ENCODE measurements around the gene SULT1B1.

SULT1B1 gene

DNA sequence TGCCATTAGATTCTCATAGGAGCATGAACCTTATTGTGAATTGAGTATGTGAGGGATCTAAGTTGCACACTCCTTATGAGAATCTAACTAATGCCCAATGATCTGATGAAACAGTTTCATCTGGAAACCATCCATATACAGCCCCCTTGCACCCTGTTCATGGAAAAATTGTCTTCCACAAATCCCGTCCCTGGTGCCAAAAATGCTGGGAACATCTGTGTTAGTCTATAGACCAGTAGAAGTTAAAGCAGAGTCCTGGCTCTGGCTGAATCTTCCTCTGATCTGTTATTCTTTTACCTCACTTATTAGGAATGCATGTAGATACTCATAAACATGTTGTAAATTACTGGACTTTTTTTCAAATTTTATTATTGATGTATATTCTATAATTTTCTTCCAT, 29.2 kb downstream of the SULT1B1 start:
- H4K20me1 ChIP-seq (ENCODE audit: insufficient read depth, low read length), result no peaks in the 10 kb centered on the region

GRCh38 chr4:69730002-69730401, 30.4 kb downstream of the SULT1B1 start:
- no peaks in the 10 kb centered on the region for H3K9me3 ChIP-seq (replicated peaks; ENCODE audit: insufficient read depth, low read length)
- no peaks in the 10 kb centered on the region for H4K20me1 ChIP-seq (ENCODE audit: insufficient read depth, low read length)
- no peaks in the 10 kb centered on the region for H3F3A ChIP-seq (ENCODE audit: insufficient read depth, low read length)
- H3K79me2 ChIP-seq (ENCODE audit: low read length), result no peaks in the 10 kb centered on the region
- H3K4me1 ChIP-seq (ENCODE audit: low read length), result no peaks in the 10 kb centered on the region
- no peaks in the 10 kb centered on the region for H3K9me2 ChIP-seq (replicated peaks; ENCODE audit: insufficient read depth, low read length)
- H2AFZ ChIP-seq (ENCODE audit: low read length), result no peak overlapping the region
- no peak overlapping the region for H3K27ac ChIP-seq (ENCODE audit: low read length)
- H3K27me3 ChIP-seq (replicated peaks; ENCODE audit: insufficient read depth, low read length), result no peaks in the 10 kb centered on the region
- no peak for DNase-seq
- no peak overlapping the region for H3K4me3 ChIP-seq (ENCODE audit: low read length)
- TF ChIP-seq, protein P1, sequence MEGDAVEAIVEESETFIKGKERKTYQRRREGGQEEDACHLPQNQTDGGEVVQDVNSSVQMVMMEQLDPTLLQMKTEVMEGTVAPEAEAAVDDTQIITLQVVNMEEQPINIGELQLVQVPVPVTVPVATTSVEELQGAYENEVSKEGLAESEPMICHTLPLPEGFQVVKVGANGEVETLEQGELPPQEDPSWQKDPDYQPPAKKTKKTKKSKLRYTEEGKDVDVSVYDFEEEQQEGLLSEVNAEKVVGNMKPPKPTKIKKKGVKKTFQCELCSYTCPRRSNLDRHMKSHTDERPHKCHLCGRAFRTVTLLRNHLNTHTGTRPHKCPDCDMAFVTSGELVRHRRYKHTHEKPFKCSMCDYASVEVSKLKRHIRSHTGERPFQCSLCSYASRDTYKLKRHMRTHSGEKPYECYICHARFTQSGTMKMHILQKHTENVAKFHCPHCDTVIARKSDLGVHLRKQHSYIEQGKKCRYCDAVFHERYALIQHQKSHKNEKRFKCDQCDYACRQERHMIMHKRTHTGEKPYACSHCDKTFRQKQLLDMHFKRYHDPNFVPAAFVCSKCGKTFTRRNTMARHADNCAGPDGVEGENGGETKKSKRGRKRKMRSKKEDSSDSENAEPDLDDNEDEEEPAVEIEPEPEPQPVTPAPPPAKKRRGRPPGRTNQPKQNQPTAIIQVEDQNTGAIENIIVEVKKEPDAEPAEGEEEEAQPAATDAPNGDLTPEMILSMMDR (IDR thresholded peaks at IDR 0.05; ENCODE audit: low read length), result no peak
- TF ChIP-seq EZH2 (optimal IDR thresholded peaks at IDR 0.05; ENCODE audit: low read depth, low read length) (no peak), EZH2phosphoT487 (IDR thresholded peaks at IDR 0.05; ENCODE audit: low read length) (no peak)
- no peaks in the 10 kb centered on the region for H3K36me3 ChIP-seq (replicated peaks; ENCODE audit: insufficient read depth, low read length)
- no peak overlapping the region for H3K4me2 ChIP-seq (ENCODE audit: low read depth, low read length)
- H3K9ac ChIP-seq (ENCODE audit: low read length), result no peak overlapping the region

More for the DNA sequence above, 29.2 kb downstream of the SULT1B1 start:
- Histone ChIP-seq H3K36me3 (replicated peaks; ENCODE audit: insufficient read depth, low read length) (no peaks in the 10 kb centered on the region), H3K27me3 (replicated peaks; ENCODE audit: insufficient read depth, low read length) (no peaks in the 10 kb centered on the region), H3K9ac (ENCODE audit: low read length) (no peak overlapping the region), H3K4me3 (ENCODE audit: low read length) (no peak overlapping the region), H3K79me2 (ENCODE audit: low read length) (no peaks in the 10 kb centered on the region), H3K27ac (ENCODE audit: low read length) (no peak overlapping the region), H2AFZ (ENCODE audit: low read length) (no peak overlapping the region), H3K4me1 (ENCODE audit: low read length) (no peaks in the 10 kb centered on the region), H3K4me2 (ENCODE audit: low read depth, low read length) (no peak overlapping the region), H3F3A (ENCODE audit: insufficient read depth, low read length) (no peaks in the 10 kb centered on the region), H3K9me2 (replicated peaks; ENCODE audit: insufficient read depth, low read length) (no peaks in the 10 kb centered on the region), H3K9me3 (replicated peaks; ENCODE audit: insufficient read depth, low read length) (no peaks in the 10 kb centered on the region)
- TF ChIP-seq, protein P1 (IDR thresholded peaks at IDR 0.05; ENCODE audit: low read length), result no peak
- no peak for TF ChIP-seq EZH2phosphoT487 (IDR thresholded peaks at IDR 0.05; ENCODE audit: low read length)
- TF ChIP-seq EZH2 (optimal IDR thresholded peaks at IDR 0.05; ENCODE audit: low read depth, low read length), result no peak
- no peak for DNase-seq

GRCh38 chr4:69727926-69728325, 32.5 kb downstream of the SULT1B1 start:
- no peak for TF ChIP-seq EZH2phosphoT487 (IDR thresholded peaks at IDR 0.05; ENCODE audit: low read length)
- TF ChIP-seq, protein P1 (IDR thresholded peaks at IDR 0.05; ENCODE audit: low read length), result no peak
- TF ChIP-seq EZH2 (optimal IDR thresholded peaks at IDR 0.05; ENCODE audit: low read depth, low read length), result no peak
- no peak overlapping the region for H3K27ac ChIP-seq (ENCODE audit: low read length)
- no peaks in the 10 kb centered on the region for H3F3A ChIP-seq (ENCODE audit: insufficient read depth, low read length)
- no peak overlapping the region for H2AFZ ChIP-seq (ENCODE audit: low read length)
- H3K27me3 ChIP-seq (replicated peaks; ENCODE audit: insufficient read depth, low read length), result no peaks in the 10 kb centered on the region
- no peaks in the 10 kb centered on the region for H3K36me3 ChIP-seq (replicated peaks; ENCODE audit: insufficient read depth, low read length)
- no peak overlapping the region for H3K4me3 ChIP-seq (ENCODE audit: low read length)
- no peaks in the 10 kb centered on the region for H4K20me1 ChIP-seq (ENCODE audit: insufficient read depth, low read length)
- H3K4me2 ChIP-seq (ENCODE audit: low read depth, low read length), result no peak overlapping the region
- H3K9me2 ChIP-seq (replicated peaks; ENCODE audit: insufficient read depth, low read length), result no peaks in the 10 kb centered on the region
- H3K9me3 ChIP-seq (replicated peaks; ENCODE audit: insufficient read depth, low read length), result no peaks in the 10 kb centered on the region
- DNase-seq, result no peak
- no peaks in the 10 kb centered on the region for H3K4me1 ChIP-seq (ENCODE audit: low read length)
- no peak overlapping the region for H3K9ac ChIP-seq (ENCODE audit: low read length)
- H3K79me2 ChIP-seq (ENCODE audit: low read length), result no peaks in the 10 kb centered on the region
